ENCODE results near the gene NOL3. TPM values are rescaled to one million over a fixed set of nuclear protein-coding genes. Genes with fewer than 3 reads are reported as not detected.
A peak's percentile ranks its signal among the peaks of the same experiment; 100 is the strongest.

The NOL3 gene
- total RNA-seq, 1 donor from 2014 or later, result 2.6 TPM

GRCh38 chr16:67209565-67209964, 39.2 kb downstream of the NOL3 start:
- no peak for TF ChIP-seq CTCF (IDR thresholded peaks at IDR 0.05; ENCODE audit: unreplicated experiment)
- peaks cover 29% of the 10 kb centered on the region for H3K4me1 Mint-ChIP-seq (ENCODE audit: unreplicated experiment)
- peak overlapping the region; percentile 86 for H3K4me3 Mint-ChIP-seq (ENCODE audit: unreplicated experiment)
- H3K27me3 Mint-ChIP-seq (ENCODE audit: unreplicated experiment), result peaks cover 27% of the 10 kb centered on the region
- H3K27ac Mint-ChIP-seq (ENCODE audit: unreplicated experiment), result no peak overlapping the region
- no peak for DNase-seq (ENCODE audit: low spot score)
- no peaks in the 10 kb centered on the region for H3K9me3 Mint-ChIP-seq (ENCODE audit: unreplicated experiment)
- peaks cover 11% of the 10 kb centered on the region for H3K36me3 Mint-ChIP-seq (ENCODE audit: low read depth, unreplicated experiment)

- H3K4me1 Mint-ChIP-seq (ENCODE audit: unreplicated experiment), result peaks cover 34% of the 10 kb centered on the region
- H3K27ac Mint-ChIP-seq (ENCODE audit: unreplicated experiment), result no peak overlapping the region
- H3K4me3 Mint-ChIP-seq (ENCODE audit: unreplicated experiment), result no peak overlapping the region
- no peaks in the 10 kb centered on the region for H3K9me3 Mint-ChIP-seq (ENCODE audit: unreplicated experiment)
- peaks cover 29% of the 10 kb centered on the region for H3K27me3 Mint-ChIP-seq (ENCODE audit: unreplicated experiment)
- DNase-seq (ENCODE audit: low spot score), result no peak
- H3K36me3 Mint-ChIP-seq (ENCODE audit: low read depth, unreplicated experiment), result peaks cover 11% of the 10 kb centered on the region
- TF ChIP-seq CTCF (IDR thresholded peaks at IDR 0.05; ENCODE audit: unreplicated experiment), result no peak
These were observed 40.0 kb downstream of the NOL3 start for GRCh38 chr16:67210069-67210937.

- Mint-ChIP-seq H3K36me3 (ENCODE audit: low read depth, unreplicated experiment) (peaks cover 11% of the 10 kb centered on the region), H3K4me3 (ENCODE audit: unreplicated experiment) (peak overlapping the region; percentile 48), H3K27me3 (ENCODE audit: unreplicated experiment) (peaks cover 31% of the 10 kb centered on the region), H3K27ac (ENCODE audit: unreplicated experiment) (peak overlapping the region; percentile 16), H3K4me1 (ENCODE audit: unreplicated experiment) (peaks cover 47% of the 10 kb centered on the region), H3K9me3 (ENCODE audit: unreplicated experiment) (no peaks in the 10 kb centered on the region)
- DNase-seq (ENCODE audit: low spot score), result no peak
- no peak for TF ChIP-seq CTCF (IDR thresholded peaks at IDR 0.05; ENCODE audit: unreplicated experiment)
These were observed 41.3 kb downstream of the NOL3 start for GRCh38 chr16:67211674-67212073.

- no peak for TF ChIP-seq CTCF (IDR thresholded peaks at IDR 0.05; ENCODE audit: unreplicated experiment)
- H3K4me1 Mint-ChIP-seq (ENCODE audit: unreplicated experiment), result peaks cover 58% of the 10 kb centered on the region
- DNase-seq (ENCODE audit: low spot score), result no peak
- H3K36me3 Mint-ChIP-seq (ENCODE audit: low read depth, unreplicated experiment), result peaks cover 21% of the 10 kb centered on the region
- H3K27ac Mint-ChIP-seq (ENCODE audit: unreplicated experiment), result peak overlapping the region; percentile 90
- H3K4me3 Mint-ChIP-seq (ENCODE audit: unreplicated experiment), result peak overlapping the region; percentile 42
- H3K9me3 Mint-ChIP-seq (ENCODE audit: unreplicated experiment), result no peaks in the 10 kb centered on the region
- peaks cover 35% of the 10 kb centered on the region for H3K27me3 Mint-ChIP-seq (ENCODE audit: unreplicated experiment)
These were observed 42.4 kb downstream of the NOL3 start for GRCh38 chr16:67212766-67213165.
